Measurements from ENCODE around the gene ZNF441. TPM values are rescaled to one million over a fixed set of nuclear protein-coding genes. Genes with fewer than 3 reads are reported as not detected.
A peak's percentile ranks its signal among the peaks of the same experiment; 100 is the strongest.

The ZNF441 gene
- total and polyA plus RNA-seq, 2 of the 13 experiments (the other 11 are each of a cell fraction or from before 2014, with no cell fraction given), result 2.8 to 10.0 TPM

DNA sequence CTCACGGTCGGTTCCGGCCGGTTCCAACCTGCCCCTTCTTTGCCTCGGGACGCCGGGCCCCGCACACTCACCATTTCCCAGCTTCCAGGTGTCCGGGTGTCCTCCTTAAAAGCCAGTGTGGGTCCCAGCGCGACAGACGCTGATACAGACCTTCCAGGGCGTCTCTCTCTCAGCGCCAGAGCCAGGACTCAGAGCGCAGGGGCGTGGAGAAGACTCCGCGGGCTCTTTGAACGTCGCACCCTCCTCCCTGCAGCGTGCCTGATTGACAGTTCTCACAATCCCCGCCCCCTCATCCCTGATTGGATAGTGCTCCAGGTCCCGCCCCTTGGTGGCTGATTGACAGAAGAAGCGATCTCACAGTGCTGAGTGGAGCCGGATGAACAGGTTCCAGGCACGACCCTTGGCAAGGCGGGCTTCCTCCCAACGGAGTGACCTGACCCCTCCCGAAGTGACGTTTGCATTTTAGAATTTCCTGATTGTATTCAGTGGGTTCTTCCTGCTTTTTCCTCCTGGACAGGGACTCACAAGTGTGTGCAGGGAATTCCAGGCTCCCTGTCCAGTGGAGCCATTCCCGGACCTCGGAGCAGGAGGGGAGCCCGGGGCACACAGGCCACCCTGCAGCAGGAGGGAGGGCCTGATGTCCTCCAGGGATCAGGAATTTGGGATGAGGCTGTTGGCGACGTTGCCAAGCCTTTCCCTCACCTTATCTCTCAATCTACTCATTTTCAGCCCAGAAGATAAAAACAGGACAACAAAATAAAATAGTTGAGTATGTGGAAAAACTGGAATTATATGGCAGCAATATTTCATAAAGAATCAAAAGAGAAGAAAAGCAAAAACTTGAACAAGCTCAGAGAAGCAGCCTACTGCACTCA lies 27.8 kb upstream of the ZNF441 start, which contains the start of gene ZNF823 (continued):
- TF ChIP-seq, protein P1, sequence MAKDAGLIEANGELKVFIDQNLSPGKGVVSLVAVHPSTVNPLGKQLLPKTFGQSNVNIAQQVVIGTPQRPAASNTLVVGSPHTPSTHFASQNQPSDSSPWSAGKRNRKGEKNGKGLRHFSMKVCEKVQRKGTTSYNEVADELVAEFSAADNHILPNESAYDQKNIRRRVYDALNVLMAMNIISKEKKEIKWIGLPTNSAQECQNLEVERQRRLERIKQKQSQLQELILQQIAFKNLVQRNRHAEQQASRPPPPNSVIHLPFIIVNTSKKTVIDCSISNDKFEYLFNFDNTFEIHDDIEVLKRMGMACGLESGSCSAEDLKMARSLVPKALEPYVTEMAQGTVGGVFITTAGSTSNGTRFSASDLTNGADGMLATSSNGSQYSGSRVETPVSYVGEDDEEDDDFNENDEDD (CRISPR knock-in tag; IDR thresholded peaks at IDR 0.05; ENCODE audit: borderline replicate concordance), result peak; percentile 53; the same call in 1 of the 2 replicates
- TF ChIP-seq ZNF839 (CRISPR knock-in tag; IDR thresholded peaks at IDR 0.05; ENCODE audit: borderline replicate concordance) (no peak), NFIB (CRISPR knock-in tag; IDR thresholded peaks at IDR 0.05; ENCODE audit: borderline replicate concordance) (no peak), THAP11 (CRISPR knock-in tag; IDR thresholded peaks at IDR 0.05) (peak; percentile 71), TEAD3 (CRISPR knock-in tag; optimal IDR thresholded peaks at IDR 0.05; ENCODE audit: borderline replicate concordance) (peak; percentile 81), SOX13 (IDR thresholded peaks at IDR 0.05) (0 out of 2 replicates have a peak, but pooled peaks have one; percentile 15), SOX13 (CRISPR knock-in tag; conservative IDR thresholded peaks at IDR 0.05 in 1 of 2, IDR thresholded peaks at IDR 0.05 in 1 of 2) (peak in 1 of 2 experiments; percentile 4; a peak in 1 of 4 replicates), MIXL1 (CRISPR knock-in tag; IDR thresholded peaks at IDR 0.05) (peak; percentile 49; the same call in 1 of the 2 replicates), ZNF124 (CRISPR knock-in tag; IDR thresholded peaks at IDR 0.05) (peak; percentile 13; the same call in 1 of the 2 replicates), TOPORS (CRISPR knock-in tag; IDR thresholded peaks at IDR 0.05) (0 out of 2 replicates have a peak, but pooled peaks have one; percentile 65), ARNTL (CRISPR knock-in tag; IDR thresholded peaks at IDR 0.05) (0 out of 2 replicates have a peak, but pooled peaks have one; percentile 26), CREB1 (IDR thresholded peaks at IDR 0.05) (peak; percentile 76), CREB1 (CRISPR knock-in tag; IDR thresholded peaks at IDR 0.05) (peak; percentile 93), ZNF547 (CRISPR knock-in tag; IDR thresholded peaks at IDR 0.05) (peak; percentile 77; the same call in 1 of the 2 replicates), SP1 (IDR thresholded peaks at IDR 0.05) (no peak), SP1 (CRISPR knock-in tag; IDR thresholded peaks at IDR 0.05) (peak; percentile 83), POLR2AphosphoS5 (IDR thresholded peaks at IDR 0.05; ENCODE audit: low read depth, low read length) (peak; percentile 82), NFE2L1 (CRISPR knock-in tag; IDR thresholded peaks at IDR 0.05; ENCODE audit: borderline replicate concordance) (no peak), JARID2 (CRISPR knock-in tag; IDR thresholded peaks at IDR 0.05; ENCODE audit: insufficient replicate concordance) (no peak), ZNF678 (CRISPR knock-in tag; IDR thresholded peaks at IDR 0.05) (no peak), SKI (IDR thresholded peaks at IDR 0.05; ENCODE audit: partially characterized antibody) (no peak), ZMYM4 (CRISPR knock-in tag; IDR thresholded peaks at IDR 0.05) (peak; percentile 53)
- TF ChIP-seq, protein P2, sequence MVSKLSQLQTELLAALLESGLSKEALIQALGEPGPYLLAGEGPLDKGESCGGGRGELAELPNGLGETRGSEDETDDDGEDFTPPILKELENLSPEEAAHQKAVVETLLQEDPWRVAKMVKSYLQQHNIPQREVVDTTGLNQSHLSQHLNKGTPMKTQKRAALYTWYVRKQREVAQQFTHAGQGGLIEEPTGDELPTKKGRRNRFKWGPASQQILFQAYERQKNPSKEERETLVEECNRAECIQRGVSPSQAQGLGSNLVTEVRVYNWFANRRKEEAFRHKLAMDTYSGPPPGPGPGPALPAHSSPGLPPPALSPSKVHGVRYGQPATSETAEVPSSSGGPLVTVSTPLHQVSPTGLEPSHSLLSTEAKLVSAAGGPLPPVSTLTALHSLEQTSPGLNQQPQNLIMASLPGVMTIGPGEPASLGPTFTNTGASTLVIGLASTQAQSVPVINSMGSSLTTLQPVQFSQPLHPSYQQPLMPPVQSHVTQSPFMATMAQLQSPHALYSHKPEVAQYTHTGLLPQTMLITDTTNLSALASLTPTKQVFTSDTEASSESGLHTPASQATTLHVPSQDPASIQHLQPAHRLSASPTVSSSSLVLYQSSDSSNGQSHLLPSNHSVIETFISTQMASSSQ (IDR thresholded peaks at IDR 0.05; ENCODE audit: low read depth), result peak; percentile 49; the same call in 1 of the 2 replicates
- TF ChIP-seq, protein P2 (CRISPR knock-in tag; IDR thresholded peaks at IDR 0.05; ENCODE audit: borderline replicate concordance), result peak; percentile 58; the same call in 1 of the 2 replicates
- TF ChIP-seq, protein P3, sequence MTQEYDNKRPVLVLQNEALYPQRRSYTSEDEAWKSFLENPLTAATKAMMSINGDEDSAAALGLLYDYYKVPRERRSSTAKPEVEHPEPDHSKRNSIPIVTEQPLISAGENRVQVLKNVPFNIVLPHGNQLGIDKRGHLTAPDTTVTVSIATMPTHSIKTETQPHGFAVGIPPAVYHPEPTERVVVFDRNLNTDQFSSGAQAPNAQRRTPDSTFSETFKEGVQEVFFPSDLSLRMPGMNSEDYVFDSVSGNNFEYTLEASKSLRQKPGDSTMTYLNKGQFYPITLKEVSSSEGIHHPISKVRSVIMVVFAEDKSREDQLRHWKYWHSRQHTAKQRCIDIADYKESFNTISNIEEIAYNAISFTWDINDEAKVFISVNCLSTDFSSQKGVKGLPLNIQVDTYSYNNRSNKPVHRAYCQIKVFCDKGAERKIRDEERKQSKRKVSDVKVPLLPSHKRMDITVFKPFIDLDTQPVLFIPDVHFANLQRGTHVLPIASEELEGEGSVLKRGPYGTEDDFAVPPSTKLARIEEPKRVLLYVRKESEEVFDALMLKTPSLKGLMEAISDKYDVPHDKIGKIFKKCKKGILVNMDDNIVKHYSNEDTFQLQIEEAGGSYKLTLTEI (CRISPR knock-in tag; conservative IDR thresholded peaks at IDR 0.05), result no peak

Measured in HepG2 (cell line).